Measurements from ENCODE around the gene ZHX3. TPM values are rescaled to one million over a fixed set of nuclear protein-coding genes. Genes with fewer than 3 reads are reported as not detected.
A peak's percentile ranks its signal among the peaks of the same experiment; 100 is the strongest.

ZHX3 gene
- total RNA-seq, 1 donor from 2014 or later: 9.1 TPM

DNA sequence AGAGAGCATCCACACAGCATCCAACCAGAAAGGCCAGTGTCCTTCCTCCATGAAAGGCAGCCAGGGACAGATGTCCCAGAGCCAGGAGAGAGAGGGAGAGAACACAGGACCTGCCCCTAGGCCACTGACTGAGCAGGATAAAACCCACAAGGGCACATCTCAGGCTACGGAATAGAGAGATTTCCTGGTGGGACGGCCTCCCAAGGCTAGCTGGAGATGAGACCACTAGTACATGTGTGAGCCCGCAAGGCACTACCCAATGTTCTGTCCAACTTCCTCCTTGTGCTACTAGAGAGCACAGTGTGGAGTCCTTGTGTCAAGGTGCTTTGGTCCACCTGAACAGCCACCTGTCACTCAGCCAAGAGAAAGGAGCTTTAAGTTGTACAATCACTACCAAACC lies 136.0 kb downstream of the ZHX3 start:
- Mint-ChIP-seq H3K27me3 (no peaks in the 10 kb centered on the region), H3K27ac (peak overlapping the region; percentile 13), H3K4me3 (ENCODE audit: low read depth) (no peak overlapping the region), H3K36me3 (ENCODE audit: insufficient read depth) (peaks cover 3% of the 10 kb centered on the region), H3K4me1 (ENCODE audit: low read depth) (no peaks in the 10 kb centered on the region), H3K9me3 (ENCODE audit: low read depth) (no peaks in the 10 kb centered on the region)
- DNase-seq (ENCODE audit: low spot score, unreplicated experiment): peak; percentile 5
- TF ChIP-seq, protein P1, sequence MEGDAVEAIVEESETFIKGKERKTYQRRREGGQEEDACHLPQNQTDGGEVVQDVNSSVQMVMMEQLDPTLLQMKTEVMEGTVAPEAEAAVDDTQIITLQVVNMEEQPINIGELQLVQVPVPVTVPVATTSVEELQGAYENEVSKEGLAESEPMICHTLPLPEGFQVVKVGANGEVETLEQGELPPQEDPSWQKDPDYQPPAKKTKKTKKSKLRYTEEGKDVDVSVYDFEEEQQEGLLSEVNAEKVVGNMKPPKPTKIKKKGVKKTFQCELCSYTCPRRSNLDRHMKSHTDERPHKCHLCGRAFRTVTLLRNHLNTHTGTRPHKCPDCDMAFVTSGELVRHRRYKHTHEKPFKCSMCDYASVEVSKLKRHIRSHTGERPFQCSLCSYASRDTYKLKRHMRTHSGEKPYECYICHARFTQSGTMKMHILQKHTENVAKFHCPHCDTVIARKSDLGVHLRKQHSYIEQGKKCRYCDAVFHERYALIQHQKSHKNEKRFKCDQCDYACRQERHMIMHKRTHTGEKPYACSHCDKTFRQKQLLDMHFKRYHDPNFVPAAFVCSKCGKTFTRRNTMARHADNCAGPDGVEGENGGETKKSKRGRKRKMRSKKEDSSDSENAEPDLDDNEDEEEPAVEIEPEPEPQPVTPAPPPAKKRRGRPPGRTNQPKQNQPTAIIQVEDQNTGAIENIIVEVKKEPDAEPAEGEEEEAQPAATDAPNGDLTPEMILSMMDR (IDR thresholded peaks at IDR 0.05; ENCODE audit: unreplicated experiment): no peak

DNA sequence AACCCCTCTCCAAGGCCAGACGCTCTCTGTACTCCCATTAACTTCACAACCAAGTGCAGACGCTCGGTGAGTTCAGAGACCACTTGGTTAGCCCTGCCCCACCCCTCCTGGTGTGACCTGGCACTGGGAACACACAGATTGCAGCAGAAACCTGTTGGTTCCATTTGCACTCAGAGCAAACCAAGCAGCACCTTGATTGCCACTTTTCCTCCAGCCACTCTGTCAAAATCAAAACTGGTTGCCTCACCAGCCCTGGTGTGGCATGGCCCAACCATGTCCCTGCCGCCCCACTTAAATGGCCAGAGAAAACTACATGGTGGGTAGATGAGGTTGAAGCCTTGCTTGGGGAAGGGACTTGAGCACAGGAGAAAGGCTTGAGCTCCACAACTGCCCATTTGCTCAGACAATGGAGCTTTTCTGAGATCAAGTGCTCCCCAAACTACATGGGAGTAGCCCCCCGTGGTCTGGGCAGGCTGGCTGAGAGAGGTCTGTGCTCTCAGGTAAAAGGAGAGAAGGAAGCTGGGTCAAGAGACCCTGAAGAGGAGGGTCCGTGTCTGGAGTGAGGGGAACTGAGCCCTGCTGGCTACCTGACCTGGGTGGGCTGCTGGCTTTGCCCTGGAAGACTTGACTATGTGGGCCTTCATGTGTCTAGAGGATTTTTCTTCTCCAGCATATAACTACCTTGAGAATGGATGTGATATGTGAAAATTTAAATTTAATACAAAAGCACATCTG lies 136.8 kb downstream of the ZHX3 start:
- H3K27me3 Mint-ChIP-seq: no peaks in the 10 kb centered on the region
- TF ChIP-seq, protein P1 (IDR thresholded peaks at IDR 0.05; ENCODE audit: unreplicated experiment): no peak
- H3K9me3 Mint-ChIP-seq (ENCODE audit: low read depth): no peaks in the 10 kb centered on the region
- peaks cover 3% of the 10 kb centered on the region for H3K36me3 Mint-ChIP-seq (ENCODE audit: insufficient read depth)
- no peaks in the 10 kb centered on the region for H3K4me1 Mint-ChIP-seq (ENCODE audit: low read depth)
- H3K4me3 Mint-ChIP-seq (ENCODE audit: low read depth): no peak overlapping the region
- no peak overlapping the region for H3K27ac Mint-ChIP-seq
- DNase-seq (ENCODE audit: low spot score, unreplicated experiment): peak; percentile 5

DNA sequence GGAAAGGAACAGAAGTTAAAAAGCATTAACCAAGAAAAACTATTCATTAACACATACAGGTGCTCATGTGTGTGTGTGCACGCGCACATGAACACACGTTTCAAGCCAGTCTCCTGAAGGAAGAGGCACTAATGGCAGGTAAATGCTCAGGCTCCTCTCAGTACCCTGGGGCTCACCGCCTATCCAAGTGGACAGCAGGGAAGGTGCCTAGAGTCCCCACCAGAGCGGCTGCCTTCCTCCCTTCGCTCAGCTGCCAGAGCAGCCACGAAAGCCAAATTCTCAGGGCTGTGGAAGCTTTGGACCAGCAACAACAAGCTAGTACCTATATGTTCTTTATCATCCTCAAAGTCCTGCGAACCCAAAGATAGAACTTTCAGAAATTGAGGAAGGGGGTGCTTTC lies 137.6 kb downstream of the ZHX3 start:
- Mint-ChIP-seq H3K27ac (peak overlapping the region; percentile 87), H3K4me1 (ENCODE audit: low read depth) (no peaks in the 10 kb centered on the region)
- TF ChIP-seq, protein P1 (IDR thresholded peaks at IDR 0.05; ENCODE audit: unreplicated experiment): no peak

DNA sequence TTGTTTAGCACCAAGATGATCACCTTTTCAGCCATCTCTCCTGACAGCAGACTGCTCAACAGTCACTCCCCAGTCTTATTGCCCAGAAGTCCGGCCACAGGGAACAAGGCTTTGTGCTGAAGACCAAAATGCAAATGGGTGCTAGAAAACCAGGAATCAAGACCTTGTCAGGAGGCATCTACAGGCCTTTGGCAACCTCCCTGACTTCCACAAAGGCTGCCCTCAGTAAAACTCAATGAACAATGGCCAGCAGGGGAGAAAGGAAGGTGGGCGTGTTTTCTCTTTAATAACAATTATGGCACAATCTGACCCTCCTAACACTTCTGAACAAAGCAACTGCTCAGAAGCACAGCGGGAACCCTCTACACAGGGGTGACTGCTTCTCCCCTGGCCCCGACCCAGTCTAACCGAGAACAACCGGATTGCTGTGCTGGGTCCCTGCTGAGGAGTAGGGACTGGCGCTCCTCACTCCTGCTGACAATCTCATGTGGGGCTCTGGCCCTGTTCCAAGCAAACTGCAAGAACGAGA lies 138.6 kb downstream of the ZHX3 start:
- DNase-seq (ENCODE audit: low spot score, unreplicated experiment): peak; percentile 5
- no peaks in the 10 kb centered on the region for H3K9me3 Mint-ChIP-seq (ENCODE audit: low read depth)
- peaks cover 10% of the 10 kb centered on the region for H3K36me3 Mint-ChIP-seq (ENCODE audit: insufficient read depth)
- H3K4me1 Mint-ChIP-seq (ENCODE audit: low read depth): no peaks in the 10 kb centered on the region
- peak overlapping the region; percentile 18 for H3K27ac Mint-ChIP-seq
- H3K27me3 Mint-ChIP-seq: no peaks in the 10 kb centered on the region
- TF ChIP-seq, protein P1 (IDR thresholded peaks at IDR 0.05; ENCODE audit: unreplicated experiment): no peak
- H3K4me3 Mint-ChIP-seq (ENCODE audit: low read depth): no peak overlapping the region

More for the DNA sequence above, 137.6 kb downstream of the ZHX3 start:
- Mint-ChIP-seq H3K9me3 (ENCODE audit: low read depth) (no peaks in the 10 kb centered on the region), H3K27me3 (no peaks in the 10 kb centered on the region), H3K4me3 (ENCODE audit: low read depth) (no peak overlapping the region), H3K36me3 (ENCODE audit: insufficient read depth) (peaks cover 3% of the 10 kb centered on the region)
- no peak for DNase-seq (ENCODE audit: low spot score, unreplicated experiment)

DNA sequence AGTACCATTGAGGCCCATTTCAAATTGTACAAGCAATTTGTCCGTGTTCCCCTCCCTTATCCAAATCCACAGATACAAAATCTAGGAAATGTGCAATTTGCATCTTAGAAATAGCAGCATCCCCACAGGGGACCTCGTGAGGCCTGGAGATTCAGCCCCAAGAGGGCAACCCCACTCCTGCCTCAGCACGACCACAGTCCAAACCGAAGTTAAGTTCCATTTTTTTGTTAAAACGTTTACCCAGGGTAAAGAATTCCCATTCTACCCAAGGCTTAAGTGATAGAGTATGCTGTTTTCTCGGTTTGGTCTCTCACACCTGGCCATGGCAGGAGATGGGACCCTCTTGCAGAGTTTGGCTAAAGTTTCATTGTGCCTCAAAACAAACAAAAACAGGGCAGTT lies 139.0 kb downstream of the ZHX3 start:
- no peaks in the 10 kb centered on the region for H3K27me3 Mint-ChIP-seq
- peak overlapping the region; percentile 18 for H3K27ac Mint-ChIP-seq
- no peaks in the 10 kb centered on the region for H3K4me1 Mint-ChIP-seq (ENCODE audit: low read depth)
- peak; percentile 5 for DNase-seq (ENCODE audit: low spot score, unreplicated experiment)
- TF ChIP-seq, protein P1 (IDR thresholded peaks at IDR 0.05; ENCODE audit: unreplicated experiment): no peak
- no peak overlapping the region for H3K4me3 Mint-ChIP-seq (ENCODE audit: low read depth)
- no peaks in the 10 kb centered on the region for H3K9me3 Mint-ChIP-seq (ENCODE audit: low read depth)
- peaks cover 13% of the 10 kb centered on the region for H3K36me3 Mint-ChIP-seq (ENCODE audit: insufficient read depth)

Data from progenitor cell of endocrine pancreas (in vitro differentiated cells).